Suppressor macrophage treated with lipopolysaccharide for 4 hours (primary cell): ENCODE data around the gene TRIM66.
A peak's percentile ranks its signal among the peaks of the same experiment; 100 is the strongest.

Source experiments
- DNase-seq: peaks from one replicate; pipeline ENCODE4 v3.0.0-alpha.2; 2020

TRIM66 gene

GRCh38 chr11:8649361-8649760, 33.1 kb downstream of the TRIM66 start:
- no peak for DNase-seq

- DNase-seq = no peak
These were observed 35.6 kb downstream of the TRIM66 start for GRCh38 chr11:8646873-8647272.

- DNase-seq = no peak
These were observed 40.1 kb downstream of the TRIM66 start for GRCh38 chr11:8642196-8642841.

GRCh38 chr11:8641332-8641731, 41.1 kb downstream of the TRIM66 start:
- DNase-seq = no peak

GRCh38 chr11:8640267-8640906, 42.1 kb downstream of the TRIM66 start:
- no peak for DNase-seq

- no peak for DNase-seq
These were observed 42.8 kb downstream of the TRIM66 start for GRCh38 chr11:8639655-8640054.

- DNase-seq = no peak
These were observed 44.2 kb downstream of the TRIM66 start for GRCh38 chr11:8638300-8638699.

GRCh38 chr11:8636127-8636526, 46.3 kb downstream of the TRIM66 start:
- DNase-seq = no peak

- DNase-seq = no peak
These were observed 48.0 kb downstream of the TRIM66 start for GRCh38 chr11:8634498-8634897.

GRCh38 chr11:8631395-8632118, 50.9 kb downstream of the TRIM66 start:
- no peak for DNase-seq

- DNase-seq = no peak
These were observed 57.8 kb downstream of the TRIM66 start for GRCh38 chr11:8624698-8625097.

- DNase-seq = no peak
These were observed 61.3 kb downstream of the TRIM66 start for GRCh38 chr11:8621147-8621546.

- no peak for DNase-seq
These were observed 65.4 kb downstream of the TRIM66 start for GRCh38 chr11:8617063-8617462.

- DNase-seq = no peak
These were observed 67.0 kb downstream of the TRIM66 start for GRCh38 chr11:8615291-8616032.

GRCh38 chr11:8614497-8614896, 68.0 kb downstream of the TRIM66 start:
- no peak for DNase-seq

- DNase-seq = no peak
These were observed 69.4 kb downstream of the TRIM66 start for GRCh38 chr11:8613036-8613435.

- DNase-seq = no peak
These were observed 69.9 kb downstream of the TRIM66 start for GRCh38 chr11:8612522-8612921.

- peak; percentile 16 for DNase-seq
These were observed 71.8 kb downstream of the TRIM66 start for GRCh38 chr11:8610532-8611116.

- DNase-seq = peak; percentile 19
These were observed 73.8 kb downstream of the TRIM66 start for GRCh38 chr11:8608652-8609051.

GRCh38 chr11:8605971-8606563, 76.4 kb downstream of the TRIM66 start:
- no peak for DNase-seq

GRCh38 chr11:8604078-8604723, 78.3 kb downstream of the TRIM66 start:
- DNase-seq = peak; percentile 90

GRCh38 chr11:8603696-8604077, 78.8 kb downstream of the TRIM66 start:
- DNase-seq = no peak
